ENCODE results near the gene CFAP74. TPM values are rescaled to one million over a fixed set of nuclear protein-coding genes. Genes with fewer than 3 reads are reported as not detected.
"Not testable (repeated sequence)": the region's sequence is repeated elsewhere in the genome, so short reads cannot be mapped to it uniquely, and the experiment has no call there.

Gene CFAP74
- polyA plus RNA-seq, 1 donor: 0.19 TPM

DNA sequence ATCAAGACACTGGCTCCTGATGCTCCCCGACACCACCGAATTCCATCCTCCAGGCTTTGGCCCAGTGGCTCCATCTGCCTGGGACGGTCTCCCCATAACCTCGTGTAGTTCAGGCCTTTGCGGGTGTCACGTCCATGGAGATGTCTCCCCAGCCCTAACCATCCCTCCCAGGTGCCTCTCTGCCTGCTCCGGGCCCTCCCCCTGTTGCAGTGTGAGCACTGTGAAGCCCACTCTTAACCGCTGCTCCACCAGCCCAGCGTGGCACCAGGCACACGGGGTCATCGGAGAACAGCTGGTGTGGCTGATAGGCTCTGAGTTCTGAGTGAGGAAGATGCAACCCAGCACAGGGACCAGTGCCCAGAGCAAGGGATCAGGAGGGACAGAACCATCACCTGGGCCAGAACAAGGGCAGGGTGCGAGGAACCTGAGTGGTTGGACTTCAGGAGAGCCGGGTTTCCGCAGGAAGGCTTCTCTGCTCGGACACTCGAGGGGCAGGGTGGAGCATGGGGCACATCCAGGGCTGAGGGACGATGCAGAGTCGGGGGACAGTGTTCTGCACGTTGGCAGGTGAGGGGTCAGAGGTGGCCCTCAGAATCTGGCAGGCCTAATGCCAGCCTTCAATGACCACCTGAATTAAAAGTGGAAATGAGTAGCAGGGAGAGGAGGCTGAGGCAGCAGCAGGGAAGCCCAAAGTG lies 110.1 kb downstream of the CFAP74 start:
- no peak for DNase-seq

DNA sequence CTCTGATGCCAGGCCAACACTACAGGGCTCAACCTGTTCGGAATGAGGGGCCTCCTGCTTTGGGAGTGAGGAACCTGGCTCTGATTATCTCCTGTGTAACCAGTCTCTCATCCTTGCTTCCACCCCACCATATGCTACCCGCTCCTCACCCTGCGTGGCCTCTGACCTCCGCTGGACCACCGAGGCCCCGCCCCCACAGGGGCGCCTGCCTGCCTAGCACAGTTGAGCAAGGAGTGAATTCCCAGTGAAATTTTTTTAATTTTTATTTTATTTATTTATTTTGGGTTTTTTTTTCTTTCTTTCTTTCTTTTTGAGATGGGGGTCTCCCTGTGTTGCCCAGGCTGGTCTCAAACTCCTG lies 110.8 kb downstream of the CFAP74 start:
- no peak for DNase-seq

GRCh38 chr1:1892079-1892762 lies 111.4 kb downstream of the CFAP74 start:
- DNase-seq: no peak

DNA sequence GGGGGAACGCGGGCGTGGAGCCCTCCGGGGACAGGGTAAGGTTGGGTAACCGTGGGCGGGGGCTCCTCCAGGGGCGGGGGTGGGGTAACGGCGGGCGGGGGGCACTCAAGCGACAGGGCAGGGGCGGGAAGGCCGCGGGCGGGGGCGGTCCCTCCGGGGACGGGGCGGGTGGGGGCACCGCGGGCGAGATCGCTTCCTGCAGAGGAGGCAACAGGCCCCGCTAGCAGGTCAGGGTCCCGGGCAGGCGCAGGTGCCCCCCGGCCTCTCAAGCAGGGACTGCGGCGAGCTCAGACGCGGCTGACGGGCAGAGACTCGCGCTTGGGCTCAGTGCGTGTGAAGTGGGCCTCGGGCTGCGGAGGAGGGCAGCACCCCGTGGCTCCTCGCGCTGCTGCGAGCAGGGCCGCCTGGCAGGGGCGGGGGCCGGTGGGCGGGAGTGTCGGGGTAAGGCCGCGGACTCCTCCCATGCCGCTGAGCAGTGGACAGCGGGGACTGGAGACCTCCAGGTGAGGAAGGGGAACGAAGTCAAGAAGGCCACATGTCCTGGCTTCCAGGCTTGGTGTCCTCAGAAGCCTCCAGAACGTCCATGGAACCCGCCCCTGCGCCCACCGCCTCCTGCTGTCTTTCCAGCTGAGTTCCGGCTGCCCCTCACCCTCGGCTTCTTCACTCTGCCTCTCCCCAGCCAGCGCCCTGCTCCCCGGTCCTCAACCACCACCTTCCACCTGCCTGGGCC lies 112.1 kb downstream of the CFAP74 start:
- peak; percentile 53 for DNase-seq

DNA sequence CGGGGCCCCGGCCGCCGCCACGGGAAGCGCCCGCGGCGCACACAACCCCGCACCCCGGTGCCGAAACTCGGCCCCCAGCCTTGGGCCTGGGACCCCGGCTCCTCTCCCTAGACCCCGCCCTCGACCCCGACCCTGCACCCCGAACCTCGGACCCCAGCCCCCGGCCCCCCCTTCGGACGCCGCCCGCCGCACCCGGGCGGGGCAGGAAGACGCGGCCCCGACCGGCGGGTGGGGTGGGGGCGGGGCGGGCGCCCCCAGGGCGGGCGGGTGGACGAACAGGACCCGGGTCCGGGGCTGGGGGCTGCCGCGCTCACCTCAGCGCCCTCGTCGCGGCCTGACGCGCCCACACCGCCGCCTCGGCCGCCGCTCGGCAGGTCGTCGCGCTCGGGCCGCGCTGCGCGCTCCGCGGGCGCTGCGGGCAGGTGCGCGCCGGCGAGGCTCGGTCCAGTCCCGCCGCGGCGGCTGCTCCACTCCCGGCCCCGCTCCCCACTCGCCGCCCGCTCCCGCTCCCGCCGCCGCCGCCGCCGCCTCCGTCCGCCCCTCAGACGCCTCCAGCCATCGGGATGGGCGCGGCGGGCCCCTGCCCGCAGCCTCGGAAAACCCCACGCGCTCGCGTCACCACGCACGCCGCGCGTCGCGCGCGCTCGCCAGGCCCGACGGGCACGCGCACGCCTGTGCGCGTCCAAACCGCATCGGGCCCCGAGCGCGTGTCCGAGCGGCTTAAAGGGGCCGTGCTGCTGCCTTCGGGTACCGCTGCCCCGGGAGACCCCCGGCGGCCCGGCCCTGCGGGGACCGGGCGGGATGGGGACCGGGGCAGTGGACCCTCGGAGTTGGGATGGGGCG lies 112.9 kb downstream of the CFAP74 start, which contains the start of gene GNB1:
GNB1 (minus strand) TSS at position 582 of the 843 bp plus-strand sequence. CDS start 65,634 bp downstream, outside the sequence.
- DNase-seq: peak; percentile 98

- no peak for DNase-seq
Measured at GRCh38 chr1:1889847-1890505, 113.6 kb downstream of the CFAP74 start.

GRCh38 chr1:1889090-1889750 lies 114.4 kb downstream of the CFAP74 start:
- no peak for DNase-seq

DNA sequence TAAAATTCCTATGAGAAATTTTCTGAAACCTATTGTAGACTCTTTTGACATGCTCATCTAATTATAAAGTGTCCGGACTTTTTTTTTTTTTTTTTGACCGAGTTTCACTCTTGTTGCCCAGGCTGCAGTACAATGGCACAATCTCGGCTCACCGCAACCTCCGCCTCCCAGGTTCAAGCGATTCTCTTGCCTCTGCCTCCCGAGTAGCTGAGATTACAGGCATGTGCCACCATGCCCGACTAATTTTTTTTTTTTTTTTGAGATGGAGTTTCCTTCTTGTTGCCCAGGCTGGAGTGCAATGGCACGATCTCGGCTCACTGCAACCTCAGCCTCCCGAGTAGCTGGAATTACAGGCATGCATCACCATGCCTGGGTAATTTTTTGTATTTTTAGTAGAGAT lies 119.7 kb downstream of the CFAP74 start:
- not testable (repeated sequence) for DNase-seq

- no peak for DNase-seq
Measured at GRCh38 chr1:1883092-1883873, 120.3 kb downstream of the CFAP74 start.

- DNase-seq: no peak
Measured at GRCh38 chr1:1881727-1882126, 121.9 kb downstream of the CFAP74 start.

DNA sequence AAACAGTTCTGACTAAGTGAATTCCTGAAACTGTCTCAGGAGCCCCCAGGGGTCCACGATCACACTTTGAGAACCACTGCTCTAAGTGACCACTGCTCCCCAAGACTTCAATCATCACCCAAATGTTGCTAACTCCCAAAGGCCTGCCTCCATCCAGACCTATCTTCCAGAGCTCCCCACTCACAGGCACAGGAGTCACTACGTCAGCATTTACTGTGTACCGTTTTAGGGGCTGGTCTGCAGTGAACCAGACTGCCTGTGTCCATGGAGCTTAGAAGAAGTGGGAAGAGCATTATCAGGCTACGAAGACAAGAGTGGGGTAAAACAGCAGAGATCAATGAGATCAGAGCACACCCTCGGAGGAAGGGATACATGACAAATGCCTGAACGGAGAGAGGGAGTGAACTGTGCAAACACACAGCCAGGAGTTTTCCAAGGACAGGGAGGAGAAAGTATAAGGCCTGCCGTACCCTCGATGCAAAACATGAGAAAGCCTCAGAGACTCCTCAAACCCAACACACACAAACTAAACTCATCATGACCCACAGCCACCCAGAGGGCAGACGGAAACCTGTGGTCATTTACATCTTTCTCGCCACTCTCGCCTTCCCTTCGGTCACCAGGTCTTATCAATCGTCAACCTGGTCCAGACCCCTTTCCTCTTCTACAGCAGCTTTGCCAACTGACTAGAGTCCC lies 122.8 kb downstream of the CFAP74 start:
- no peak for DNase-seq

GRCh38 chr1:1879942-1880341 lies 123.6 kb downstream of the CFAP74 start:
- DNase-seq: no peak

DNA sequence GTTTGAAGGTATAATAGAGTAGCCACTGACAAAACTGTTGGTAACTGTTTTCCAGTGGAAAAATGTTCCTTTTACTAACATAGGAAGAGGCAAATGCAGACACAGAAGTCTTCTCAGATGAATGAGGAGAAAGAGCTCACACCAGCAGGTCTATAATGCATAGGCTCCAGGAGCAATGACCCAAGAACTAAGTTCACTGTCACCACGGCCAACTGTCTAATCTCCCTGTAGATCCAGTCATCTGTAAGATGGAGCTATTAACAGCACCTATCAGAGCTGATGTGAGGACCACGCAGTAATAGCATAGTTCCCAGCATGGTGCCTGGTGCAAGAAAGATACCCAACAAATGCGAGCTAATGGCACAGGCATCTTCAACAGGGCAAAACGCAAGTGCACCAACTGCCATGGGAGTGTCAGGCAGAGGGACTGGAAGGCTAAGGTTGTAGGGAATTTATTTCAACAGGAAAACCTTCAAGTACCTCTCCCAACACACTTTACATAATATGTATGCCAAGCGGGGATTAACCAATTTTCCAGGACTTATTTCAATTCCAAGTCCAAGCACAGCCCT lies 125.6 kb downstream of the CFAP74 start:
- no peak for DNase-seq

DNA sequence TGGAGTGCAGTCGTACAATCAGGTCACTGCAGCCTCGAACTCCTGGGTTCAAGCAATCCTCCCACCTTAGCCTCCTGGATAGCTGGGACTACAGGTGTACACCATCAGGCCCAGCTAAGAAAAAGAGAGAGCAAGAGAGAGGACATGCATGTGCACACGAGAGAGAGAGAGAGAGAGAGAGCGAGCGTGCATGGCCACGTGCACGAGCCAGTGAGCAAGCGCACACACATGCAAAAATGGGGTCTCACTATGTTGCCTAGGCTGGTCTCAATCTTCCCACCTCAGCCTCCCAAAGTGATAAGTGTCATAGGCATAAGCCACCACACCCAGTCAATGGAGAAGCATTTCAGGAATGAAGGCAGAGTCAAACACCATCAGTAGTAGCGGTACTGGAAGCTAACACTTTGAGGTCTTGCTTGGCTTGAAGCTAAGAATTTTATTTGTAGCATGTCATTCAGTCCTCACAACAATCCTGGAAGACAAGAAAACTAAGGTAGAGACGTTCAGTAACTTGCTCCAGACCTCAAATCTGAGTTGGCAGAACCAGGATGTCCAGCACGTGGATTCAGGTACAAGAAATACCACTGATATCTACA lies 127.2 kb downstream of the CFAP74 start:
- no peak for DNase-seq

DNA sequence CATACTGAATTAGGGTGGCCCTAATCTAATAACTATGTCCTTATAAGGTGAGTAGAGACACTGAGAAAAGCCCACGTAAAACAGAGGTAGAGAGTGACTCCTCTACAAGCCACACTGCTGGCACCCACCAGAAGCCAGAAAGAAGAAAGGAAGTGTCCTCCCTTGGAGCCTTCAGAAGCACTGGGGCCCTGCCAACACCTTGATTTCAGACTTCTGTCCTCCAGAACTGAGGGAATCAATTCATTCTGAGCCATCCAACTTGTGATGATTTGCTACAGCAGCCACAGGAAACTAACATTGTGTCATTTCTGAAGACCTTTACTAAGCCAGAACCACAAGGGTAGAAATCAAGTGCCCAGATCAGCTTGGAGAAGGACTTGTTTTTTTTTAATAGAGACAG lies 127.7 kb downstream of the CFAP74 start:
- DNase-seq: no peak

DNA sequence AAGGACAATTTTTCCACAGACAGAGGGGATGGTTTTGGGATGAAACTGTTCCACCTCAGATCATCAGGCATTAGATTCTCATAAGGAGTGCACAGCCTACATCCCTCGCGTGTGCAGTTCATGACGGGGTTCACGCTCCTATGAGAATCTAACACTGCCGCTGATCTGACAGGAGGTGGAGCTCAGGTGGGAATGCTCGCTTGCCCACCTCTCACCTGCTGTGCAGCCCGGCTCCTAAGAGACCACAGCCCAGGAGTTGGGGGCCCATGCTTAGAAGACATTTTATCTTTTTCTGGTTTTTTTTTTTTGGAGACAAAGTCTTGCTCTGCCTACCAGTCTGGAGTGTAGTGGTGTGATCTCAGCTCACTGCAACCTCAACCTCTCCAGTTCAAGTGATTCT lies 128.7 kb downstream of the CFAP74 start:
- no peak for DNase-seq

DNA sequence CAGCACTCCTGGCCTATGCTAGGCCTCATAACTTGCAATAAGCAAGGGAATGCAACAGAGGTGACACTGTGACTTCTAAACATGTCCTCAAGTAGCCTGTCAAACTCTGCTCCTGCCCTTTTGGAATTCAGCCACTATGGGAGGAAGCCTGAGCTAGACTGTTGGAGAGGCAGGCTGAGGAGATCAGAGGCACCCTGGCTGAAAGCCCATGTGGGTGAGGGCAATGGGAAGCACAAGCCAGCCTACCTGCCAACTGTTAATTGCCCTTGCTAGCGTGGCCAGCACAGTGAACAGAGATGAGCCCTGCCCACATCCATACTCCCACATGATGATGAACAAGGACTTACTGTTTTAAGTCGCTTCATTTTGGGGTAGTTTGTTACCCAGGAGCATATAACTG lies 130.4 kb downstream of the CFAP74 start:
- DNase-seq: no peak

- DNase-seq: no peak
Measured at GRCh38 chr1:1872329-1872994, 131.1 kb downstream of the CFAP74 start.
